ENCODE data around the gene MPHOSPH9. TPM values are rescaled to one million over a fixed set of nuclear protein-coding genes. Genes with fewer than 3 reads are reported as not detected.

Gene MPHOSPH9
- total and polyA plus RNA-seq, 7 donors, result 4.2 to 47.6 (median 17.4) TPM

GRCh38 chr12:123134826-123135225 lies 98.1 kb downstream of the MPHOSPH9 start:
- H3K9me3 ChIP-seq, result no peaks in the 10 kb centered on the region
- no peak overlapping the region for H3K4me3 ChIP-seq
- intact Hi-C loops (cut with DNase I), result no loop called here
- TF ChIP-seq POLR2AphosphoS5 (IDR thresholded peaks at IDR 0.05) (no peak), CTCF (IDR thresholded peaks at IDR 0.05) (no peak), EP300 (IDR thresholded peaks at IDR 0.05) (no peak), POLR2A (IDR thresholded peaks at IDR 0.05) (no peak)
- H3K4me1 ChIP-seq, result peaks cover 0 to 41% (median 34%) of the 10 kb centered on the region in 4 donors
- H3K27me3 ChIP-seq, result no peaks in the 10 kb centered on the region
- DNase-seq, result peak; percentile 34
- WGBS, 2 donors, result 65 to 80% methylated on average over 6 of the region's 6 CpGs
- no peaks in the 10 kb centered on the region for H3K36me3 ChIP-seq
- H3K27ac ChIP-seq, result no peak overlapping the region

GRCh38 chr12:123134271-123134671 lies 98.7 kb downstream of the MPHOSPH9 start:
- intact Hi-C loops (cut with DNase I), result no loop called here
- TF ChIP-seq EP300 (IDR thresholded peaks at IDR 0.05) (no peak), POLR2AphosphoS5 (IDR thresholded peaks at IDR 0.05) (no peak), POLR2A (IDR thresholded peaks at IDR 0.05) (no peak)
- Histone ChIP-seq H3K4me3 (no peak overlapping the region), H3K9me3 (no peaks in the 10 kb centered on the region), H3K27ac (no peak overlapping the region), H3K36me3 (no peaks in the 10 kb centered on the region), H3K4me1 (peaks cover 0 to 37% (median 31%) of the 10 kb centered on the region in 4 donors), H3K27me3 (no peaks in the 10 kb centered on the region)
- 95% methylated on average over 9 of the region's 9 CpGs for WGBS, 2 donors
- DNase-seq, result peak; percentile 25

GRCh38 chr12:123133701-123134100 lies 99.2 kb downstream of the MPHOSPH9 start:
- Histone ChIP-seq H3K4me1 (peaks cover 0 to 37% (median 28%) of the 10 kb centered on the region in 4 donors), H3K27me3 (no peaks in the 10 kb centered on the region), H3K4me3 (no peak overlapping the region), H3K36me3 (no peaks in the 10 kb centered on the region), H3K27ac (no peak overlapping the region), H3K9me3 (no peaks in the 10 kb centered on the region)
- intact Hi-C loops (cut with DNase I), result no loop called here
- 94% methylated on average over 9 of the region's 9 CpGs for WGBS, 2 donors
- no peak for TF ChIP-seq CTCF (IDR thresholded peaks at IDR 0.05)
- no peak for TF ChIP-seq POLR2AphosphoS5 (IDR thresholded peaks at IDR 0.05)
- TF ChIP-seq EP300 (IDR thresholded peaks at IDR 0.05), result no peak
- no peak for TF ChIP-seq POLR2A (IDR thresholded peaks at IDR 0.05)
- no peak for DNase-seq

- Histone ChIP-seq H3K9me3 (no peaks in the 10 kb centered on the region), H3K36me3 (no peaks in the 10 kb centered on the region), H3K27ac (peak overlapping the region in 3 of 4 donors; percentile 66 to 81 (median 75)), H3K27me3 (no peaks in the 10 kb centered on the region), H3K4me1 (peaks cover 0 to 37% (median 30%) of the 10 kb centered on the region in 4 donors), H3K4me3 (no peak overlapping the region)
- intact Hi-C loops (cut with DNase I), result no loop called here
- no peak for DNase-seq
- 72 to 78% methylated on average over 3 of the region's 3 CpGs for WGBS, 2 donors
- no peak for TF ChIP-seq CTCF (IDR thresholded peaks at IDR 0.05)
- TF ChIP-seq POLR2A (IDR thresholded peaks at IDR 0.05), result no peak
- TF ChIP-seq POLR2AphosphoS5 (IDR thresholded peaks at IDR 0.05), result no peak
- TF ChIP-seq EP300 (IDR thresholded peaks at IDR 0.05), result no peak
These were observed 99.9 kb downstream of the MPHOSPH9 start for GRCh38 chr12:123132951-123133619.

GRCh38 chr12:123131879-123132402 lies 101.0 kb downstream of the MPHOSPH9 start:
- no peak overlapping the region for H3K4me3 ChIP-seq
- H3K4me1 ChIP-seq, result peaks cover 0 to 47% (median 40%) of the 10 kb centered on the region in 4 donors
- H3K36me3 ChIP-seq, result no peaks in the 10 kb centered on the region
- DNase-seq, result no peak
- peak in 1 of 2 donors; percentile 25 for TF ChIP-seq POLR2A (IDR thresholded peaks at IDR 0.05)
- no peak for TF ChIP-seq EP300 (IDR thresholded peaks at IDR 0.05)
- peak in 1 of 4 donors; percentile 14 for TF ChIP-seq POLR2AphosphoS5 (IDR thresholded peaks at IDR 0.05)
- 14 to 33% methylated on average over 12 of the region's 12 CpGs for WGBS, 2 donors
- H3K27ac ChIP-seq, result peak overlapping the region; percentile 66 to 81 (median 72)
- H3K27me3 ChIP-seq, result no peaks in the 10 kb centered on the region
- H3K9me3 ChIP-seq, result no peaks in the 10 kb centered on the region
- intact Hi-C loops (cut with DNase I), result no loop called here

All from sigmoid colon (tissue), 7 donors.